GM06990 (cell line): ENCODE results near the gene TPM1.

Source experiments
- DNase-seq: peaks from one replicate; pipeline ENCODE4 v3.0.0-alpha.2; 2011; ENCODE audit not compliant: insufficient read length; ENCODE audit errors: extremely low read depth
- H3K27me3 ChIP-seq: replicated peaks from 2 replicates; pipeline ENCODE4 v1.6.0; 2011; ENCODE audit warnings: low read length; ENCODE audit not compliant: control insufficient read depth, insufficient read depth
- H3K36me3 ChIP-seq: 2 replicates; pipeline ENCODE4 v1.5.1; 2011; ENCODE audit warnings: low read length; ENCODE audit not compliant: control insufficient read depth, insufficient read depth
- H3K4me3 ChIP-seq: replicated peaks from 2 replicates; pipeline ENCODE4 v1.5.1; 2011; ENCODE audit warnings: low read depth, mild to moderate bottlenecking, control low read depth, low read length
- TF ChIP-seq, protein P1 (sequence below): IDR thresholded peaks from 2 replicates; pipeline ENCODE4 v1.5.1; 2011; ENCODE audit warnings: low read length, control low read depth, mild to moderate bottlenecking, inconsistent platforms; ENCODE audit not compliant: insufficient read depth, poor library complexity, severe bottlenecking

TPM1 gene

DNA sequence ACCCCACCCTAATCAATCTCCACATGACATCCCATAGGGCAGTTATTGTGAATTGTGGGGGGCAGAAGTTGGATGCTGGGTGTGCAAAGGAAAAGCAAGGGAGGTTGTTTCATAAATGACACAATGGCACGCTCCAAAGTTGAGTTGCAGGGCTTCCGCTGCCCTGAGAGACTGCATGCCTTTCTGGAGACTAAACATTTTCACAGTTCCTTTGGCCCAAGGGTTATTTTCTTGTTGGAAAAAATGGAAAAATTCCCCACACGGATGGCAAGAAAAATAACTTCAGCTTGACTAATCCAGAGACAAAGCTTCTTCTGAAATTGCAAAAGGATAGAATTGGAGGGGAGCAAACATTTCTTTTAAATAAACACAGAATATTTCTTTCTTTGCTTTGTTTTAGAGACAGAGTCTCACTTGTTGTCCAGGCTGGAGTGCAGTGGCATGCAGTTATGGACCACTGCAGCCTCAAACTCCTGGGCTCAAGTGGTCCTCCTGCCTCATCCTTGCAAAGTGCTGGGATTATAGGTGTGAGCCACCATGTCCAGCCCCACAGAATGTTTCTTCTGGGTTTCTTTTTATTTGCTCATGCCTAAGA, 19.1 kb upstream of the TPM1 start:
- Histone ChIP-seq H3K27me3 (no peaks in the 10 kb centered on the region; the same call in 1 of the 2 replicates), H3K4me3 (no peak overlapping the region), H3K36me3 (no peaks in the 10 kb centered on the region)
- DNase-seq, result no peak
- TF ChIP-seq, protein P1, sequence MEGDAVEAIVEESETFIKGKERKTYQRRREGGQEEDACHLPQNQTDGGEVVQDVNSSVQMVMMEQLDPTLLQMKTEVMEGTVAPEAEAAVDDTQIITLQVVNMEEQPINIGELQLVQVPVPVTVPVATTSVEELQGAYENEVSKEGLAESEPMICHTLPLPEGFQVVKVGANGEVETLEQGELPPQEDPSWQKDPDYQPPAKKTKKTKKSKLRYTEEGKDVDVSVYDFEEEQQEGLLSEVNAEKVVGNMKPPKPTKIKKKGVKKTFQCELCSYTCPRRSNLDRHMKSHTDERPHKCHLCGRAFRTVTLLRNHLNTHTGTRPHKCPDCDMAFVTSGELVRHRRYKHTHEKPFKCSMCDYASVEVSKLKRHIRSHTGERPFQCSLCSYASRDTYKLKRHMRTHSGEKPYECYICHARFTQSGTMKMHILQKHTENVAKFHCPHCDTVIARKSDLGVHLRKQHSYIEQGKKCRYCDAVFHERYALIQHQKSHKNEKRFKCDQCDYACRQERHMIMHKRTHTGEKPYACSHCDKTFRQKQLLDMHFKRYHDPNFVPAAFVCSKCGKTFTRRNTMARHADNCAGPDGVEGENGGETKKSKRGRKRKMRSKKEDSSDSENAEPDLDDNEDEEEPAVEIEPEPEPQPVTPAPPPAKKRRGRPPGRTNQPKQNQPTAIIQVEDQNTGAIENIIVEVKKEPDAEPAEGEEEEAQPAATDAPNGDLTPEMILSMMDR, result no peak

DNA sequence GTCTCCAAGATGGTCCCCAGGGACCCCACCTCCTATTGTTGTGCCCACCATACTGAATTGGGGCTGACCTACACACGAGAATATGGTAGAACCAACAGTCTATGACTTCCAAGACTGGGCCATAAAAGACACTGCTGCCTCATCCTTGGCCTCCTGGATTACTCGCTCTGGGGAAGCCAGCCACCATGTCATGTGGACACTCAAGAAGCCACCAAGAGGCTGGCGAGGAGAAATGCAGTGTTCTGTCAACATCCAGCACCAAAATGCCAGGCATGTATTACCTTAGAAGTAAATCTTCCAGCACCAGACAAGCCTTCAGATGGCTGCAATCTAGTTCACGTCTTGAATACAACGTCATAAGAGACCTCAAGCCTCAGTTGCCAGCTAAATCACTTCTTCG, 17.1 kb upstream of the TPM1 start:
- TF ChIP-seq, protein P1, result no peak
- no peak for DNase-seq
- no peak overlapping the region for H3K4me3 ChIP-seq
- no peaks in the 10 kb centered on the region; the same call in 1 of the 2 replicates for H3K27me3 ChIP-seq
- no peaks in the 10 kb centered on the region for H3K36me3 ChIP-seq

DNA sequence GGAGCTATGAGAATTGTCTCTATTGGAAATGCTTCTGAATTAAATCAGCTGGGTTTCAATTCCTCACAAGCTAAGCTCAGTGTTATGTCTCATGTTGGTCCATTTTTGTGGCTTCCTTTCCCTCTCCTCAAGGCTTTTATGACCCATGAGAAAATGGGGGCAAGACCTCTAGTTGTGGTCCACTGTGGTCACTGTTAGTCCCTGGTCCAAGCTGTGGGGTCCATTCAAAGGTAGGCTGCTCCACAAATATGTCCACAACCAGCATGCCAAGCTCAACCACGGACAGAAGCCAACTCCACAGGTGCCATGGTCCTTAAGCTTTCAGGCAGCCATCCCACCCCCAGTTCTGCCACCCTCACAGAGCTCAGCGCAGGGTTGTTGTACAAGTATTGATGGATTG, 14.9 kb upstream of the TPM1 start:
- Histone ChIP-seq H3K27me3 (no peaks in the 10 kb centered on the region; the same call in 1 of the 2 replicates), H3K36me3 (no peaks in the 10 kb centered on the region), H3K4me3 (no peak overlapping the region)
- TF ChIP-seq, protein P1, result no peak
- no peak for DNase-seq

DNA sequence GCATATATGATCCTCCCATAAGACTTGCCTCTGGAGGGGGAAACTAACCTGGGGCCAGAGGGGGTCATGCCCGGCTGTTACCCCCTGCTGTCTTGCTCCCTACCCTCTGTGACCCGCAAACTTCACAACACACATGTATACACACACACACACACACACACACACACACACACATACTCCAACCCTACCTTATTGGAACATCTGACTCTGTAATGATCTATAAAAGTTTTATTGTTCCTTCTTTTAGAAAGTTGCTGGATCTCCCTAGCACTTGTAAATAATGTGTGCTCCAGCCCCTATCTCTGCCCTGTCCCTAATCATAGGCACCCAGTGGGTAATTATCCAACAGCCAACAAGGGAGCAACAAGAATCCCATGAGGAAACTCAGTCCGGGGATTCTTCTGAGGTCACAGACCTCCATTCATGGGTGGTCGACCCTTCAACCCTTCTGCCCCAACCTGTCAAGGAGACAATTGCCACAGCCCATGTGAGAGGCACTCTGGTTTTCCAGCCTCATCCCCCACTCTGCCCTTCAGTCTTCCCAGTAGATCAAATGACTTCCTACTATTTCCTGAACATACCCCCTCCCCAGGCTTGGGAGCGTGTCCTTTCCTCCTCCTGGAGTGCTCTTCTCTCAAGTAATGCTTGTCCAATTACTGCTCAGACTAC, 14.0 kb upstream of the TPM1 start:
- TF ChIP-seq, protein P1, result no peak
- no peak overlapping the region for H3K4me3 ChIP-seq
- no peak for DNase-seq
- no peaks in the 10 kb centered on the region for H3K36me3 ChIP-seq
- no peaks in the 10 kb centered on the region; the same call in 1 of the 2 replicates for H3K27me3 ChIP-seq

DNA sequence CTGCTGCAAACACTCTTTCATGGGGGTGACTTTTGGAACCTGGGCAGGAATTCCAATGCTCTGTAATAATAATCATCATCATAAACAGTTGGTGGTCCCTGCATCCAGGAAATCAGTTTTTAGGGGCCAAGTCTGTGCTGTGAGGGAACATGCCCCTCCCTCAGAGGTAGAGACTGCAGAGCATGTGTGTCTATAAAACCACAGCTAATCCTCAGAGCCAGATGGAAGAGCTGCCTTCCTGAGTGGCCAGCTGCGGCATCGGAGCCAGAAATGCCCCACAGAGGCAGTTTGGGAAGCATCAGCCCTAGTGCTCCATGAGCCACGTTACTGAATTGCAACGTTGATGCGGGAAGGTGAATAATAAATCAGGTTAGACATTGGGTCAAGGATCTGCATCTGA, 12.9 kb upstream of the TPM1 start:
- DNase-seq, result no peak
- Histone ChIP-seq H3K27me3 (no peaks in the 10 kb centered on the region; the same call in 1 of the 2 replicates), H3K4me3 (no peak overlapping the region), H3K36me3 (no peaks in the 10 kb centered on the region)
- TF ChIP-seq, protein P1, result no peak

DNA sequence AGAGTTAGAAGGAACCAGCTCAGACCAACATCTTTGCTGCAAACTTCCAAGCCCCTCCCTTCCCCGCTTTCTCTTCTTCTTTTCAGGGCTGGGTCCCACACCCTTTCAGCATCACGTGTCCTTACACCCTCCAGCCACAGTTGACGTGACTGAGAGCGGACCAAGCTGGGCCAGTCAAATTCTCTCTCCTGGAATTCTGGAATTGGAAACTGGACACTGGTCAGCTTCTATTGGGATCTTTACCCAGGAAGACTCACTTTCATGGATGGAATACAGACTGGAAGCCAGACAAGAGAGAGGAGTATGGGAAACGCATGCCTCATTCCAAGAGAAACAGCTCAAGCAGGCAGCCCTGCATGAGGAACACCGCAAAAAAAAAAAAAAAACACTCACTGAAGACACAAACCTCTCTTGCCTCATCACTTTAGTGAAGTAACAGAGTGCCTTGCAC, 12.4 kb upstream of the TPM1 start:
- TF ChIP-seq, protein P1, result no peak
- H3K27me3 ChIP-seq, result no peaks in the 10 kb centered on the region; the same call in 1 of the 2 replicates
- DNase-seq, result no peak
- H3K36me3 ChIP-seq, result no peaks in the 10 kb centered on the region
- H3K4me3 ChIP-seq, result no peak overlapping the region
